Measurements from ENCODE around the gene STARD3NL. TPM values are rescaled to one million over a fixed set of nuclear protein-coding genes. Genes with fewer than 3 reads are reported as not detected.

The STARD3NL gene
- total and polyA plus RNA-seq, 10 of the 15 experiments (the other 5 are each of a cell fraction or from before 2014, with no cell fraction given), result 66.1 to 133 (median 85.7) TPM

GRCh38 chr7:38215115-38215514 lies 37.1 kb downstream of the STARD3NL start:
- no peak for FAIRE-seq
- intact Hi-C loops (cut with micrococcal nuclease; ENCODE audit: unreplicated experiment), result loop anchor here (2.0 to 5.0 kb wide), 4 partner anchors 38 to 120 kb away; partner anchors contain the start of gene STARD3NL
- WGBS (ENCODE audit: insufficient coverage, insufficient replicate concordance, low lambda C conversion rate, missing lambda C conversion rate), result 47% methylated on average over 1 of the region's 1 CpG
- TF ChIP-seq HDGF (IDR thresholded peaks at IDR 0.05), result no peak
- TF ChIP-seq YY1 (IDR thresholded peaks at IDR 0.05; ENCODE audit: low read depth, low read length), result no peak
- no peak for TF ChIP-seq ZBED1 (IDR thresholded peaks at IDR 0.05; ENCODE audit: borderline replicate concordance)
- TF ChIP-seq SRF (IDR thresholded peaks at IDR 0.05; ENCODE audit: low read depth in 2 of 2, low read length in 2 of 2), result no peak
- TF ChIP-seq, protein P1, sequence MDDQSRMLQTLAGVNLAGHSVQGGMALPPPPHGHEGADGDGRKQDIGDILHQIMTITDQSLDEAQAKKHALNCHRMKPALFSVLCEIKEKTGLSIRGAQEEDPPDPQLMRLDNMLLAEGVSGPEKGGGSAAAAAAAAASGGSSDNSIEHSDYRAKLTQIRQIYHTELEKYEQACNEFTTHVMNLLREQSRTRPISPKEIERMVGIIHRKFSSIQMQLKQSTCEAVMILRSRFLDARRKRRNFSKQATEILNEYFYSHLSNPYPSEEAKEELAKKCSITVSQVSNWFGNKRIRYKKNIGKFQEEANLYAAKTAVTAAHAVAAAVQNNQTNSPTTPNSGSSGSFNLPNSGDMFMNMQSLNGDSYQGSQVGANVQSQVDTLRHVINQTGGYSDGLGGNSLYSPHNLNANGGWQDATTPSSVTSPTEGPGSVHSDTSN (IDR thresholded peaks at IDR 0.05; ENCODE audit: insufficient replicate concordance, low read depth, low read length), result no peak
- TF ChIP-seq ETV6 (conservative IDR thresholded peaks at IDR 0.05 in 1 of 2, IDR thresholded peaks at IDR 0.05 in 1 of 2; ENCODE audit: borderline replicate concordance in 1 of 2, low read depth in 1 of 2), result no peak
- TF ChIP-seq, protein P2, sequence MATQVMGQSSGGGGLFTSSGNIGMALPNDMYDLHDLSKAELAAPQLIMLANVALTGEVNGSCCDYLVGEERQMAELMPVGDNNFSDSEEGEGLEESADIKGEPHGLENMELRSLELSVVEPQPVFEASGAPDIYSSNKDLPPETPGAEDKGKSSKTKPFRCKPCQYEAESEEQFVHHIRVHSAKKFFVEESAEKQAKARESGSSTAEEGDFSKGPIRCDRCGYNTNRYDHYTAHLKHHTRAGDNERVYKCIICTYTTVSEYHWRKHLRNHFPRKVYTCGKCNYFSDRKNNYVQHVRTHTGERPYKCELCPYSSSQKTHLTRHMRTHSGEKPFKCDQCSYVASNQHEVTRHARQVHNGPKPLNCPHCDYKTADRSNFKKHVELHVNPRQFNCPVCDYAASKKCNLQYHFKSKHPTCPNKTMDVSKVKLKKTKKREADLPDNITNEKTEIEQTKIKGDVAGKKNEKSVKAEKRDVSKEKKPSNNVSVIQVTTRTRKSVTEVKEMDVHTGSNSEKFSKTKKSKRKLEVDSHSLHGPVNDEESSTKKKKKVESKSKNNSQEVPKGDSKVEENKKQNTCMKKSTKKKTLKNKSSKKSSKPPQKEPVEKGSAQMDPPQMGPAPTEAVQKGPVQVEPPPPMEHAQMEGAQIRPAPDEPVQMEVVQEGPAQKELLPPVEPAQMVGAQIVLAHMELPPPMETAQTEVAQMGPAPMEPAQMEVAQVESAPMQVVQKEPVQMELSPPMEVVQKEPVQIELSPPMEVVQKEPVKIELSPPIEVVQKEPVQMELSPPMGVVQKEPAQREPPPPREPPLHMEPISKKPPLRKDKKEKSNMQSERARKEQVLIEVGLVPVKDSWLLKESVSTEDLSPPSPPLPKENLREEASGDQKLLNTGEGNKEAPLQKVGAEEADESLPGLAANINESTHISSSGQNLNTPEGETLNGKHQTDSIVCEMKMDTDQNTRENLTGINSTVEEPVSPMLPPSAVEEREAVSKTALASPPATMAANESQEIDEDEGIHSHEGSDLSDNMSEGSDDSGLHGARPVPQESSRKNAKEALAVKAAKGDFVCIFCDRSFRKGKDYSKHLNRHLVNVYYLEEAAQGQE (IDR thresholded peaks at IDR 0.05; ENCODE audit: low read depth, low read length), result no peak
- TF ChIP-seq E2F8 (IDR thresholded peaks at IDR 0.05; ENCODE audit: low read depth, partially characterized antibody), result no peak
- TF ChIP-seq E4F1 (IDR thresholded peaks at IDR 0.05; ENCODE audit: borderline replicate concordance, partially characterized antibody), result no peak
- TF ChIP-seq, protein P3, sequence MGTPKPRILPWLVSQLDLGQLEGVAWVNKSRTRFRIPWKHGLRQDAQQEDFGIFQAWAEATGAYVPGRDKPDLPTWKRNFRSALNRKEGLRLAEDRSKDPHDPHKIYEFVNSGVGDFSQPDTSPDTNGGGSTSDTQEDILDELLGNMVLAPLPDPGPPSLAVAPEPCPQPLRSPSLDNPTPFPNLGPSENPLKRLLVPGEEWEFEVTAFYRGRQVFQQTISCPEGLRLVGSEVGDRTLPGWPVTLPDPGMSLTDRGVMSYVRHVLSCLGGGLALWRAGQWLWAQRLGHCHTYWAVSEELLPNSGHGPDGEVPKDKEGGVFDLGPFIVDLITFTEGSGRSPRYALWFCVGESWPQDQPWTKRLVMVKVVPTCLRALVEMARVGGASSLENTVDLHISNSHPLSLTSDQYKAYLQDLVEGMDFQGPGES (IDR thresholded peaks at IDR 0.05), result no peak

More at GRCh38 chr7:38215115-38215514, 37.1 kb downstream of the STARD3NL start:
- H3K27me3 ChIP-seq (replicated peaks in 1 of 2; ENCODE audit: control insufficient read depth in 2 of 2, insufficient read depth in 2 of 2, low read length in 1 of 2), result no peaks in the 10 kb centered on the region
- ChIA-PET SMC1A (ENCODE audit: uncharacterized antibody, unreplicated experiment) (interaction anchor here (0.7 to 10.3 kb wide), 45 partner anchors 8 to 322 kb away, joined by 3 to 289 read pairs (median 8); partner anchors contain the start of genes SFRP4 and STARD3NL), RAD21 (ENCODE audit: unreplicated experiment) (interaction anchor here (0.7 to 10.5 kb wide), 46 partner anchors 8 to 313 kb away, joined by 3 to 229 read pairs (median 5); partner anchors contain the start of genes SFRP4 and STARD3NL), CTCF (interaction anchor here (0.8 to 10.3 kb wide), 55 partner anchors 8 to 381 kb away, joined by 3 to 430 read pairs (median 8); partner anchors contain the start of genes EPDR1, SFRP4, STARD3NL and TARP), POLR2A (interaction anchor here (0.5 to 1.6 kb wide), 5 partner anchors 16 to 121 kb away, joined by 3 to 8 read pairs (median 3); no protein-coding TSS in a partner anchor)
- H3K4me2 ChIP-seq (ENCODE audit: control insufficient read depth, insufficient read depth), result no peak overlapping the region
- no peaks in the 10 kb centered on the region for H4K20me1 ChIP-seq (ENCODE audit: control insufficient read depth, insufficient read depth)
- no peak overlapping the region for H3K27ac ChIP-seq (ENCODE audit: control insufficient read depth, insufficient read depth)
- no peaks in the 10 kb centered on the region; the same call in 1 of the 2 replicates for H3K79me2 ChIP-seq (ENCODE audit: control insufficient read depth, insufficient read depth, low read length)
- no peak overlapping the region for H3K4me3 ChIP-seq
- no peak overlapping the region for H3K9ac ChIP-seq (ENCODE audit: control insufficient read depth, insufficient read depth, low read length)
- H3K4me1 ChIP-seq (ENCODE audit: control insufficient read depth, insufficient read depth, low read length), result no peaks in the 10 kb centered on the region
- no peak for DNase-seq (ENCODE audit: low read depth, low spot score)
- H3K36me3 ChIP-seq (ENCODE audit: control insufficient read depth in 2 of 2, insufficient read depth in 2 of 2, low read length in 1 of 2), result peaks cover 14 to 25% of the 10 kb centered on the region in 2 experiments
- in situ Hi-C loops (cut with MboI), result loop anchor here (25.0 kb wide), 1 partner anchor 122 kb away; no protein-coding TSS in a partner anchor
- ATAC-seq, result no peak
- no peak overlapping the region for H2AFZ ChIP-seq (ENCODE audit: control insufficient read depth, low read depth, low read length)
- no TSS peak for BruUV-seq (replicated peaks)
- no peaks in the 10 kb centered on the region for H3K9me3 ChIP-seq (replicated peaks; ENCODE audit: control insufficient read depth, insufficient read depth, low read length)
